Measurements from ENCODE around the gene HS6ST2. TPM values are rescaled to one million over a fixed set of nuclear protein-coding genes. Genes with fewer than 3 reads are reported as not detected.

The HS6ST2 gene
- total RNA-seq, 1 experiment from 2014 or later, result 8.1 TPM

- peaks cover 2% of the 10 kb centered on the region; the same call in 1 of the 2 replicates for H3K27me3 Mint-ChIP-seq (ENCODE audit: low read depth)
- no peak for ATAC-seq
Observed at GRCh38 chrX:132622130-132622529, 336.3 kb downstream of the HS6ST2 start.

DNA sequence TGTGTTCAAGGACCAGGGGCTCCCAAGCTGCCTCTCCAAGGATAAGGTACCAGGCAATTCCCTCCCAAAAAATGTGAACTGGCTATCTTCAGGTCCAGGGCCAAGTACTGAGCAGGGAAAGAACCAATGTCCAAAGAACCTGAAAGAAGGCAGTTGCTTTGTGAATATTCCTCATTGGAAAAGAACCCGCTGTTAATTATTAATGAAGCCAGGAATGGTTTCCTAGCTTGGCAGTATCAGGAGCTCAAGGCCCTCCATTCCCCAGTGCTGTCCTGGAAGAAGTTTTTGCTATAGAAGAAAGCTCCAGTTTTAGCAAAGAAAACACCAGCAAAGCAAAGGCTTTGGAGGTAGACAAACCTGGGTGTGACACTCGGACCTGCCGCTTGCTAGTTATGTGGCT is 339.6 kb downstream of the HS6ST2 start:
- Mint-ChIP-seq H3K27ac (no peak overlapping the region), H3K4me3 (no peak overlapping the region), H3K27me3 (ENCODE audit: low read depth) (peaks cover 2% of the 10 kb centered on the region; the same call in 1 of the 2 replicates), H3K36me3 (no peaks in the 10 kb centered on the region), H3K9me3 (no peaks in the 10 kb centered on the region), H3K4me1 (peaks cover 2% of the 10 kb centered on the region; the same call in 1 of the 2 replicates)
- ChIA-PET POLR2A (no interaction called here), CTCF (interaction anchor here (1.0 kb wide), 1 partner anchor 326 kb away, joined by 4 read pairs; no protein-coding TSS in a partner anchor)
- DNase-seq (ENCODE audit: low spot score) (no peak), ATAC-seq (no peak)
- TF ChIP-seq EMX1 (CRISPR knock-in tag; IDR thresholded peaks at IDR 0.05), result no peak
- no peak for TF ChIP-seq USF2 (CRISPR knock-in tag; IDR thresholded peaks at IDR 0.05)
- TF ChIP-seq PREB (CRISPR knock-in tag; IDR thresholded peaks at IDR 0.05; ENCODE audit: borderline replicate concordance), result no peak
- no peak for TF ChIP-seq OVOL2 (CRISPR knock-in tag; IDR thresholded peaks at IDR 0.05; ENCODE audit: borderline replicate concordance)
- TF ChIP-seq ZNF671 (CRISPR knock-in tag; IDR thresholded peaks at IDR 0.05), result no peak
- TF ChIP-seq ATF1 (CRISPR knock-in tag; IDR thresholded peaks at IDR 0.05), result no peak
- TF ChIP-seq RELA (CRISPR knock-in tag; IDR thresholded peaks at IDR 0.05; ENCODE audit: borderline replicate concordance), result no peak
- no peak for TF ChIP-seq HMGA2 (CRISPR knock-in tag; IDR thresholded peaks at IDR 0.05)
- TF ChIP-seq JAZF1 (CRISPR knock-in tag; IDR thresholded peaks at IDR 0.05), result no peak
- no peak for TF ChIP-seq E2F4 (CRISPR knock-in tag; IDR thresholded peaks at IDR 0.05; ENCODE audit: borderline replicate concordance, low read depth)
- TF ChIP-seq, protein P1, sequence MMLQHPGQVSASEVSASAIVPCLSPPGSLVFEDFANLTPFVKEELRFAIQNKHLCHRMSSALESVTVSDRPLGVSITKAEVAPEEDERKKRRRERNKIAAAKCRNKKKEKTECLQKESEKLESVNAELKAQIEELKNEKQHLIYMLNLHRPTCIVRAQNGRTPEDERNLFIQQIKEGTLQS (CRISPR knock-in tag; conservative IDR thresholded peaks at IDR 0.05), result no peak
- no peak for TF ChIP-seq FOXK1 (CRISPR knock-in tag; IDR thresholded peaks at IDR 0.05)
- no peak for TF ChIP-seq JUN (CRISPR knock-in tag; IDR thresholded peaks at IDR 0.05)
- no peak for TF ChIP-seq ZNF232 (CRISPR knock-in tag; IDR thresholded peaks at IDR 0.05)
- TF ChIP-seq ZNF416 (CRISPR knock-in tag; IDR thresholded peaks at IDR 0.05), result no peak
- no peak for TF ChIP-seq IRF2 (CRISPR knock-in tag; IDR thresholded peaks at IDR 0.05; ENCODE audit: borderline replicate concordance, low read depth)
- TF ChIP-seq TP53 (CRISPR knock-in tag; IDR thresholded peaks at IDR 0.05), result no peak

More at GRCh38 chrX:132622130-132622529, 336.3 kb downstream of the HS6ST2 start:
- ChIA-PET CTCF (no interaction called here), POLR2A (interaction anchor here (0.5 kb wide), 1 partner anchor 506 kb away, joined by 3 read pairs; no protein-coding TSS in a partner anchor)
- H3K9me3 Mint-ChIP-seq, result no peaks in the 10 kb centered on the region
- H3K36me3 Mint-ChIP-seq, result no peaks in the 10 kb centered on the region
- no peak overlapping the region for H3K27ac Mint-ChIP-seq
- no peak for TF ChIP-seq FOXP1 (CRISPR knock-in tag; IDR thresholded peaks at IDR 0.05; ENCODE audit: borderline replicate concordance)
- no peak for TF ChIP-seq ELF4 (CRISPR knock-in tag; IDR thresholded peaks at IDR 0.05; ENCODE audit: low read depth)
- no peak for TF ChIP-seq ESRRA (CRISPR knock-in tag; IDR thresholded peaks at IDR 0.05; ENCODE audit: borderline replicate concordance)
- TF ChIP-seq NR1H2 (CRISPR knock-in tag; IDR thresholded peaks at IDR 0.05), result no peak
- no peak for TF ChIP-seq ZNF232 (CRISPR knock-in tag; IDR thresholded peaks at IDR 0.05)
- TF ChIP-seq TEAD1 (CRISPR knock-in tag; IDR thresholded peaks at IDR 0.05), result no peak
- no peak for TF ChIP-seq ZNF263 (CRISPR knock-in tag; IDR thresholded peaks at IDR 0.05; ENCODE audit: low read depth)
- no peak for TF ChIP-seq ZNF423 (CRISPR knock-in tag; IDR thresholded peaks at IDR 0.05)
- TF ChIP-seq ZBTB21 (CRISPR knock-in tag; IDR thresholded peaks at IDR 0.05; ENCODE audit: borderline replicate concordance), result no peak
- TF ChIP-seq, protein P2, sequence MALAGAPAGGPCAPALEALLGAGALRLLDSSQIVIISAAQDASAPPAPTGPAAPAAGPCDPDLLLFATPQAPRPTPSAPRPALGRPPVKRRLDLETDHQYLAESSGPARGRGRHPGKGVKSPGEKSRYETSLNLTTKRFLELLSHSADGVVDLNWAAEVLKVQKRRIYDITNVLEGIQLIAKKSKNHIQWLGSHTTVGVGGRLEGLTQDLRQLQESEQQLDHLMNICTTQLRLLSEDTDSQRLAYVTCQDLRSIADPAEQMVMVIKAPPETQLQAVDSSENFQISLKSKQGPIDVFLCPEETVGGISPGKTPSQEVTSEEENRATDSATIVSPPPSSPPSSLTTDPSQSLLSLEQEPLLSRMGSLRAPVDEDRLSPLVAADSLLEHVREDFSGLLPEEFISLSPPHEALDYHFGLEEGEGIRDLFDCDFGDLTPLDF (CRISPR knock-in tag; IDR thresholded peaks at IDR 0.05), result no peak
- TF ChIP-seq JUN (CRISPR knock-in tag; IDR thresholded peaks at IDR 0.05), result no peak
- no peak for TF ChIP-seq NFE2L1 (CRISPR knock-in tag; IDR thresholded peaks at IDR 0.05)
- no peak for TF ChIP-seq SMAD3 (CRISPR knock-in tag; IDR thresholded peaks at IDR 0.05; ENCODE audit: borderline replicate concordance)
- TF ChIP-seq ETV6 (CRISPR knock-in tag; IDR thresholded peaks at IDR 0.05), result no peak
- TF ChIP-seq RELA (CRISPR knock-in tag; IDR thresholded peaks at IDR 0.05; ENCODE audit: borderline replicate concordance), result no peak
- TF ChIP-seq CREM (CRISPR knock-in tag; IDR thresholded peaks at IDR 0.05), result no peak
- TF ChIP-seq IRF2 (CRISPR knock-in tag; IDR thresholded peaks at IDR 0.05; ENCODE audit: borderline replicate concordance, low read depth), result no peak
- TF ChIP-seq, protein P1 (CRISPR knock-in tag; conservative IDR thresholded peaks at IDR 0.05), result no peak
- TF ChIP-seq MXD4 (CRISPR knock-in tag; IDR thresholded peaks at IDR 0.05; ENCODE audit: borderline replicate concordance), result no peak
- H3K4me3 Mint-ChIP-seq, result no peak overlapping the region
- H3K4me1 Mint-ChIP-seq, result peaks cover 2% of the 10 kb centered on the region; the same call in 1 of the 2 replicates
- DNase-seq (ENCODE audit: low spot score), result no peak

Data from WTC11 (cell line).